ENCODE results near the gene C10orf71.

The C10orf71 gene

GRCh38 chr10:49369216-49370162 is 70.5 kb downstream of the C10orf71 start:
- Histone ChIP-seq H3K27ac (ENCODE audit: low read depth, low read length) (no peak overlapping the region), H3K9me3 (ENCODE audit: control insufficient read depth, insufficient read depth, low read length) (no peaks in the 10 kb centered on the region), H3K4me3 (ENCODE audit: low read length) (no peak overlapping the region), H3F3A (ENCODE audit: control insufficient read depth, insufficient read depth) (no peaks in the 10 kb centered on the region), H4K20me1 (ENCODE audit: control insufficient read depth, insufficient read depth, low read depth, low read length) (no peaks in the 10 kb centered on the region), H3K4me1 (ENCODE audit: control insufficient read depth, low read length) (no peaks in the 10 kb centered on the region), H3K9me2 (replicated peaks; ENCODE audit: control insufficient read depth, low read length) (no peaks in the 10 kb centered on the region), H3K36me3 (ENCODE audit: control insufficient read depth, low read length) (no peaks in the 10 kb centered on the region), H3K79me2 (ENCODE audit: control insufficient read depth, low read length) (no peaks in the 10 kb centered on the region), H3K4me2 (ENCODE audit: low read length) (no peak overlapping the region), H3K27me3 (ENCODE audit: control insufficient read depth, low read length) (no peaks in the 10 kb centered on the region)
- TF ChIP-seq CTCF (IDR thresholded peaks at IDR 0.05; ENCODE audit: low read depth, low read length, poor library complexity, severe bottlenecking) (no peak), EZH2phosphoT487 (IDR thresholded peaks at IDR 0.05; ENCODE audit: borderline replicate concordance, low read length) (no peak)

GRCh38 chr10:49370326-49371100 is 71.5 kb downstream of the C10orf71 start:
- Histone ChIP-seq H3K27me3 (ENCODE audit: control insufficient read depth, low read length) (no peaks in the 10 kb centered on the region), H3K79me2 (ENCODE audit: control insufficient read depth, low read length) (no peaks in the 10 kb centered on the region)
- TF ChIP-seq CTCF (IDR thresholded peaks at IDR 0.05; ENCODE audit: low read depth, low read length, poor library complexity, severe bottlenecking) (no peak), EZH2phosphoT487 (IDR thresholded peaks at IDR 0.05; ENCODE audit: borderline replicate concordance, low read length) (no peak)

DNA sequence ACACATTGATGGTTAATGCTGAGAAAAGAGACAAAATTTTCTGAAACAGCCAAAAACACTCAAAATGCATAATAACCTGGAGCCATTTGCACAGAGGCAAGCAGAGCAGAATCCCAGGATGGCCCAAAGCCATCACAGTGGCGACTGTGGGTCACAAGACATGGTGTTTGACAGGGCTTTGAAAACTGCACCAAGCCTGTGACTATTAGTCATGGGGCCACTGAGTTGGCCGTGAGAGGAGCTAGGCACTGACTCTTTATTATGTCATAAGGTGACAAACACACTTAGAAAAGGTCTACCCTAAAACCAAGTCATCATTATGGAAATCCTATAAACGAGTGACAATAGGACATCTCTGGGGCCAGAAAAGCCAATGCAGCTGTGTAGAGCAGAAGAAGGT is 73.0 kb downstream of the C10orf71 start:
- no peaks in the 10 kb centered on the region; the same call in 1 of the 2 replicates for H3K27me3 ChIP-seq (ENCODE audit: control insufficient read depth, low read length)
- no peaks in the 10 kb centered on the region for H3F3A ChIP-seq (ENCODE audit: control insufficient read depth, insufficient read depth)
- no peaks in the 10 kb centered on the region for H3K36me3 ChIP-seq (ENCODE audit: control insufficient read depth, low read length)
- no peaks in the 10 kb centered on the region for H3K9me2 ChIP-seq (replicated peaks; ENCODE audit: control insufficient read depth, low read length)
- no peak overlapping the region for H3K4me2 ChIP-seq (ENCODE audit: low read length)
- no peak overlapping the region for H3K4me3 ChIP-seq (ENCODE audit: low read length)
- no peaks in the 10 kb centered on the region for H3K4me1 ChIP-seq (ENCODE audit: control insufficient read depth, low read length)
- H3K9me3 ChIP-seq (ENCODE audit: control insufficient read depth, insufficient read depth, low read length): no peaks in the 10 kb centered on the region
- no peak overlapping the region for H3K27ac ChIP-seq (ENCODE audit: low read depth, low read length)
- no peaks in the 10 kb centered on the region for H4K20me1 ChIP-seq (ENCODE audit: control insufficient read depth, insufficient read depth, low read depth, low read length)
- no peaks in the 10 kb centered on the region for H3K79me2 ChIP-seq (ENCODE audit: control insufficient read depth, low read length)
- TF ChIP-seq EZH2phosphoT487 (IDR thresholded peaks at IDR 0.05; ENCODE audit: borderline replicate concordance, low read length): no peak
- TF ChIP-seq CTCF (IDR thresholded peaks at IDR 0.05; ENCODE audit: low read depth, low read length, poor library complexity, severe bottlenecking): no peak

More at GRCh38 chr10:49370326-49371100, 71.5 kb downstream of the C10orf71 start:
- Histone ChIP-seq H3K4me3 (ENCODE audit: low read length) (no peak overlapping the region), H3F3A (ENCODE audit: control insufficient read depth, insufficient read depth) (no peaks in the 10 kb centered on the region), H3K36me3 (ENCODE audit: control insufficient read depth, low read length) (no peaks in the 10 kb centered on the region), H3K4me1 (ENCODE audit: control insufficient read depth, low read length) (no peaks in the 10 kb centered on the region), H3K27ac (ENCODE audit: low read depth, low read length) (no peak overlapping the region), H4K20me1 (ENCODE audit: control insufficient read depth, insufficient read depth, low read depth, low read length) (no peaks in the 10 kb centered on the region), H3K9me2 (replicated peaks; ENCODE audit: control insufficient read depth, low read length) (no peaks in the 10 kb centered on the region), H3K4me2 (ENCODE audit: low read length) (no peak overlapping the region), H3K9me3 (ENCODE audit: control insufficient read depth, insufficient read depth, low read length) (no peaks in the 10 kb centered on the region)

Data from DOHH2 (cell line).